Endothelial cell (in vitro differentiated cells): ENCODE measurements around the gene DOCK4. TPM values are rescaled to one million over a fixed set of nuclear protein-coding genes. Genes with fewer than 3 reads are reported as not detected.

ENCODE experiments used
- DNase-seq: peaks from one replicate; pipeline ENCODE4 v3.0.0; 2021; ENCODE audit warnings: low spot score
- H3K27ac Mint-ChIP-seq: one replicate; pipeline ENCODE4 v1.8.0; 2021; ENCODE audit warnings: mixed read lengths, inconsistent platforms; ENCODE audit not compliant: unreplicated experiment
- H3K27me3 Mint-ChIP-seq: one replicate; pipeline ENCODE4 v1.8.0; 2021; ENCODE audit warnings: mild to moderate bottlenecking, moderate library complexity, mixed read lengths, inconsistent platforms; ENCODE audit not compliant: unreplicated experiment
- H3K36me3 Mint-ChIP-seq: one replicate; pipeline ENCODE4 v1.8.0; 2021; ENCODE audit warnings: mild to moderate bottlenecking, low read depth, mixed read lengths, inconsistent platforms; ENCODE audit not compliant: unreplicated experiment
- H3K4me1 Mint-ChIP-seq: one replicate; pipeline ENCODE4 v1.8.0; 2021; ENCODE audit warnings: mild to moderate bottlenecking, mixed read lengths, inconsistent platforms; ENCODE audit not compliant: unreplicated experiment
- H3K4me3 Mint-ChIP-seq: one replicate; pipeline ENCODE4 v1.8.0; 2021; ENCODE audit warnings: mild to moderate bottlenecking, mixed read lengths, inconsistent platforms; ENCODE audit not compliant: unreplicated experiment
- H3K9me3 Mint-ChIP-seq: one replicate; pipeline ENCODE4 v1.8.0; 2021; ENCODE audit warnings: mixed read lengths, inconsistent platforms; ENCODE audit not compliant: unreplicated experiment
- total RNA-seq: library from RNA; stranded (reverse); fragmentation: NEBNext Ultra II Directional; extraction: Animal tissue kit (Norgen Biotek cat#: 25700); gene quantifications from one replicate; pipeline ENCODE4 v1.2.1, GENCODE V29; 2021; ENCODE audit not compliant: unreplicated experiment
- TF ChIP-seq, protein P1 (sequence below): fragments of 200-600 bp; sonication (generic); IDR thresholded peaks from one replicate; pipeline ENCODE4 v1.5.0; 2021; ENCODE audit warnings: antibody characterized with exemption; ENCODE audit not compliant: unreplicated experiment

DOCK4 gene
- total RNA-seq, 1 donor from 2014 or later, result 99.2 TPM

DNA sequence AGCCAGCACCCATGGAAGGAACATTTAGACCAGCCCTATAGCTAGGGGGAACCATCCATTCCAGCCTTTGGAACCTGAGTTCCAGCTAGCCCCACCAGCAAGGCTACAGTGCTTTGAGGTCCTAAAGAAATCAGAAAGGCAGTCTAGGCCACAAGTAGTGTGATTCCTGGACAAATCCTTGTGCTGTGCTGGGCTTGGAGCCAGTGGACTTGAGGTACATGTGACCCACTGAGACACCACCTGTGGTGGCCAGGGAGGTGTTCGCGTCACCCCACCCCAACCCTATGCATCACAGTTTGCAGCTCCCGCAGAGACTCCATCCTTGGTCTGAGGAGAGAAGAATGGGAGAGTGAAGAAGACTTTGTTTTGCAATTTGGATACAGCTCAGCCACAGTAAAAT is 32.1 kb upstream of the DOCK4 start:
- peaks cover 6% of the 10 kb centered on the region for H3K36me3 Mint-ChIP-seq
- no peaks in the 10 kb centered on the region for H3K4me1 Mint-ChIP-seq
- TF ChIP-seq, protein P1, sequence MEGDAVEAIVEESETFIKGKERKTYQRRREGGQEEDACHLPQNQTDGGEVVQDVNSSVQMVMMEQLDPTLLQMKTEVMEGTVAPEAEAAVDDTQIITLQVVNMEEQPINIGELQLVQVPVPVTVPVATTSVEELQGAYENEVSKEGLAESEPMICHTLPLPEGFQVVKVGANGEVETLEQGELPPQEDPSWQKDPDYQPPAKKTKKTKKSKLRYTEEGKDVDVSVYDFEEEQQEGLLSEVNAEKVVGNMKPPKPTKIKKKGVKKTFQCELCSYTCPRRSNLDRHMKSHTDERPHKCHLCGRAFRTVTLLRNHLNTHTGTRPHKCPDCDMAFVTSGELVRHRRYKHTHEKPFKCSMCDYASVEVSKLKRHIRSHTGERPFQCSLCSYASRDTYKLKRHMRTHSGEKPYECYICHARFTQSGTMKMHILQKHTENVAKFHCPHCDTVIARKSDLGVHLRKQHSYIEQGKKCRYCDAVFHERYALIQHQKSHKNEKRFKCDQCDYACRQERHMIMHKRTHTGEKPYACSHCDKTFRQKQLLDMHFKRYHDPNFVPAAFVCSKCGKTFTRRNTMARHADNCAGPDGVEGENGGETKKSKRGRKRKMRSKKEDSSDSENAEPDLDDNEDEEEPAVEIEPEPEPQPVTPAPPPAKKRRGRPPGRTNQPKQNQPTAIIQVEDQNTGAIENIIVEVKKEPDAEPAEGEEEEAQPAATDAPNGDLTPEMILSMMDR, result no peak
- no peak overlapping the region for H3K4me3 Mint-ChIP-seq
- DNase-seq, result no peak
- H3K9me3 Mint-ChIP-seq, result no peaks in the 10 kb centered on the region
- H3K27me3 Mint-ChIP-seq, result no peaks in the 10 kb centered on the region
- no peak overlapping the region for H3K27ac Mint-ChIP-seq

DNA sequence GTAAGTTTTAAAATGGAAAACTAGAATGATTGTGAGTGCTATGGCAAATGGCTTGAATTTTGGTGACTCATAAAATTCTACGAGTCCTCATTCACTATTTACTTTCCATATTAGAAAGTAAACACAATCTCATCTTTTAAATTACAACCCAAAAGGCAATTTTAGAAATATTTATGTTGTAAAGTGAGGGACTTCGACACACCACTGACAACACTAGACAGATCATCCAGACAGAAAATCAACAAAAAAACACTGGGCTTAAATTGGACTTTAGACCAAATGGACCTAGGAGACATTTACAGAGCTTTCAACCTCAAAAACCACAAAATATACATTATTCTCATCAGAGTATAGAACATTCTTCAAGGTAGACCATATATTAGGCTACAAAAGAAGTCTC is 30.4 kb upstream of the DOCK4 start:
- Mint-ChIP-seq H3K27ac (no peak overlapping the region), H3K27me3 (no peaks in the 10 kb centered on the region), H3K4me1 (no peaks in the 10 kb centered on the region), H3K9me3 (no peaks in the 10 kb centered on the region), H3K4me3 (no peak overlapping the region), H3K36me3 (peaks cover 6% of the 10 kb centered on the region)
- TF ChIP-seq, protein P1, result no peak
- DNase-seq, result no peak

DNA sequence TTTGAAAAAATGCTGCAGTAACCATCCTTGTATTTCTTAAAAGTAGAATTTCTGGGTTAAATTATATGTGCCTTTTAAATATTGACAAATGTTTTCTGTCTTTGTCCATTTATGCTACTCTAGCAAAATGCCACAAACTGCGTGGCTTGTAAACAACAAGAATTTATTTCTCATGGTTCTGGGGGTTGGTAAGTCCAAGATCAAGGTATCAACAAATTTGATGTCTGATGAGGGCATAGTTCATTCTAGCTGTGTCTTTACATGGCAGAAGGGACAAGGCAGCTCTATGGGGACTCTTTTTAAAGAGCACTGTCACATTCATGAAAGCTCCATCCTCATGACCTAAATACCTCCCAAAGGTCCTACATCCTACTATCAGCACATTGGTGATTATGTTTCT is 27.9 kb upstream of the DOCK4 start:
- Mint-ChIP-seq H3K4me3 (no peak overlapping the region), H3K27me3 (no peaks in the 10 kb centered on the region), H3K27ac (no peak overlapping the region), H3K36me3 (peaks cover 4% of the 10 kb centered on the region), H3K9me3 (no peaks in the 10 kb centered on the region), H3K4me1 (no peaks in the 10 kb centered on the region)
- DNase-seq, result no peak
- TF ChIP-seq, protein P1, result no peak

DNA sequence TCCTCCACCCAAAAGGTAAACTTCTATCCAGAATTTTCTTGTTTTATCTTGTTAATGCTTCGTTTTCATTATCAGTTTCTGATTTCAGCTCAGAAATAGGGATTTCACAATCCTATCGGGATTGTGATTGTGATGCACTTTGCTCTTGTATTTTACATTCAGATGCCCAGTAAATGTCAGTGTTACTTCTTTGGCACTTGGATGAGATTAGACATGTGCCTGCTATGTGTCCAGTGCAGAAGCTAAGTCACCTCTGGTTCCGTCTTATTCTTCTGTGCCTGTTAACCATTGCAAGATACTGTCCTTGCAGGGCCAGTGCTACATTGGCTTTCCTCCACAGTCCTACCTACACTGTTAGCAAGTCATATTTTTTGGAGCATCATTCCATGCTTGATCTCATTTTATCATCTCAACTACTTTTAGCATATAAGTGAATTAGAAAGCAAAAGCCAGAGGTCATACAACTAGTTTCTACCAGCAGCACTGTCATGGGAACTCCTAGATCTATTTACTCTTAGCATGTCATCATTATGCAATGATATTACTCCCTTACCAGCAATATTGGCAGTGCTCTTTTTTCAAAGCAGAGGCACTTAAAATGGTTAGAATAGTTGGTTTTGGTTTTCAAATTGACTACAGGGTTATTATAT is 27.0 kb upstream of the DOCK4 start:
- TF ChIP-seq, protein P1, result no peak
- Mint-ChIP-seq H3K4me1 (no peaks in the 10 kb centered on the region), H3K36me3 (no peaks in the 10 kb centered on the region), H3K27me3 (no peaks in the 10 kb centered on the region), H3K4me3 (no peak overlapping the region), H3K9me3 (no peaks in the 10 kb centered on the region), H3K27ac (no peak overlapping the region)
- no peak for DNase-seq

DNA sequence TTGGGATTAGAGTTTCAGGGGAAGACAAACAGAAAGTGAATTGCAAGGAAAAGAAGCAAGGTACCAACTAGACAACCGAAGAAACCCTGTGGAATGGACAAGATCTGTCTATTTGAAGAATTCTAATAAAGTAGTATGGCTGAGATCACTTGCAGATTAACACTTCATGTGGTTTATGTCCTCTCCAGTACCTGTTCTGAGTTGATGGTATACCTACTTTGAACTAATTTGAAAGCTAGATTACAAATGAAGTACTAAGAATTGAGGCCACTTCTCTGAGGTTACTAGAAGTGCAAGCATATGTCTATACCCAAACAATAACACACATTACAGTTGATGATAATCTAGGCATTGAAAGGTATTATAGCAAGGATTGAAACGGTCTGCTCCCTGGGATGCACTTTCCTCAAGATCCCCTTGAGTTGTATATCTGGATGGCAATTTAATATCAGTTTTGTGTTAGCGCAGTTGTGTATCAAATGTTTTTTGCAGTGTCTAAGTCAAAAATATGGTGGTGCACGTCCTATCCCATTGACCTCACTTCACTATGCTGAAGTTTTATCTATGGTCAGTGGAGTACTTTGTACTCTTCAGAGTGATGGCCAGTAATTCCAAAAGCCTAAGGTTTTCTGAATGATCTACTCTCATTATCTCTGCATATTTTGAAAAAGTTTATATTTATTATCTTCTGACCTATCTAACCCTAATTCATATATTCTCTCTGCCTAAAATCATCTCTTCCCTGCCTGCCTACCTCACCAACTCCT is 26.2 kb upstream of the DOCK4 start:
- Mint-ChIP-seq H3K27ac (no peak overlapping the region), H3K4me1 (no peaks in the 10 kb centered on the region), H3K36me3 (no peaks in the 10 kb centered on the region), H3K9me3 (no peaks in the 10 kb centered on the region), H3K4me3 (no peak overlapping the region), H3K27me3 (no peaks in the 10 kb centered on the region)
- TF ChIP-seq, protein P1, result no peak
- no peak for DNase-seq
